Measurements from ENCODE around the gene SLAMF1. TPM values are rescaled to one million over a fixed set of nuclear protein-coding genes. Genes with fewer than 3 reads are reported as not detected.

SLAMF1 gene
- total and polyA plus RNA-seq, 4 donors = 0.09 to 1.1 (median 0.17) TPM

DNA sequence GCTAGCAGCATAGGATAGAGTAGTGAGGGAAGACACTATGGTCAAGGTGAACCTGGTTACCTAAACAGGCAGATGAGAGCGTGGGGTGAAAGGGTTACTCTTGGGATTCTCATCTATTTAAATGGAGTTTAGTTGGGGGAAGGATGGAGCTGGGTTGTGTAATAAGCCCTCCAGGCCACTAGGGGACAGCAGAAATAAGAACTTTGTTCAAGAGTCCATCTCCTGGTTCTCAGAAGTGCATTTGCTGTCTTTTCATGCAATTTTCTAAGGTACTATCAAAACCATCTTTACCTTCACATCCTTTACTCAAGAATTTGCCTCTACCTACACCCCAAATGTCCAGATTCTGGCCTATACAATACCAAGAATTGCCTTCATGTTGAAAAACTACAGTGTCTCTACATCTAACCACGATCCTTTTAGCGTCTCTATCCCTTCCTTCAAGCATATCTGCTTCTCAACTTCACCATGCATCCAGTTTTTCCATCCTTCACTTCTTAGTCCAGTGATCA, 28.0 kb downstream of the SLAMF1 start:
- Histone ChIP-seq H3K9ac (ENCODE audit: low read depth in 1 of 2, low read length in 2 of 2) (no peak overlapping the region), H3K4me1 (ENCODE audit: control insufficient read depth in 4 of 4, insufficient read depth in 4 of 4, low read length in 3 of 4) (no peaks in the 10 kb centered on the region), H3K27ac (ENCODE audit: low read depth in 1 of 2, low read length in 2 of 2) (no peak overlapping the region), H3K36me3 (ENCODE audit: control insufficient read depth in 4 of 4, insufficient read depth in 3 of 4, low read depth in 1 of 4, low read length in 3 of 4) (no peaks in the 10 kb centered on the region), H3K4me3 (ENCODE audit: low read depth in 1 of 3, low read length in 3 of 3) (no peak overlapping the region), H3K9me3 (ENCODE audit: control insufficient read depth in 4 of 4, low read length in 3 of 4) (no peaks in the 10 kb centered on the region), H3K27me3 (ENCODE audit: control insufficient read depth in 4 of 4, insufficient read depth in 4 of 4, low read length in 3 of 4) (no peaks in the 10 kb centered on the region)
- 93% methylated on average over 3 of the region's 3 CpGs for WGBS
- no peak for DNase-seq (ENCODE audit: low spot score)
- TF ChIP-seq RAD21 (IDR thresholded peaks at IDR 0.05) (peak; percentile 19 to 63), TAF1 (conservative IDR thresholded peaks at IDR 0.05) (no peak), HNF4A (conservative IDR thresholded peaks at IDR 0.05) (no peak), GABPA (IDR thresholded peaks at IDR 0.05 in 1 of 2, conservative IDR thresholded peaks at IDR 0.05 in 1 of 2) (no peak), FOXA1 (IDR thresholded peaks at IDR 0.05) (no peak), HNF4G (IDR thresholded peaks at IDR 0.05) (no peak), EGR1 (IDR thresholded peaks at IDR 0.05; ENCODE audit: low read depth in 2 of 2) (no peak)
- TF ChIP-seq, protein P1, sequence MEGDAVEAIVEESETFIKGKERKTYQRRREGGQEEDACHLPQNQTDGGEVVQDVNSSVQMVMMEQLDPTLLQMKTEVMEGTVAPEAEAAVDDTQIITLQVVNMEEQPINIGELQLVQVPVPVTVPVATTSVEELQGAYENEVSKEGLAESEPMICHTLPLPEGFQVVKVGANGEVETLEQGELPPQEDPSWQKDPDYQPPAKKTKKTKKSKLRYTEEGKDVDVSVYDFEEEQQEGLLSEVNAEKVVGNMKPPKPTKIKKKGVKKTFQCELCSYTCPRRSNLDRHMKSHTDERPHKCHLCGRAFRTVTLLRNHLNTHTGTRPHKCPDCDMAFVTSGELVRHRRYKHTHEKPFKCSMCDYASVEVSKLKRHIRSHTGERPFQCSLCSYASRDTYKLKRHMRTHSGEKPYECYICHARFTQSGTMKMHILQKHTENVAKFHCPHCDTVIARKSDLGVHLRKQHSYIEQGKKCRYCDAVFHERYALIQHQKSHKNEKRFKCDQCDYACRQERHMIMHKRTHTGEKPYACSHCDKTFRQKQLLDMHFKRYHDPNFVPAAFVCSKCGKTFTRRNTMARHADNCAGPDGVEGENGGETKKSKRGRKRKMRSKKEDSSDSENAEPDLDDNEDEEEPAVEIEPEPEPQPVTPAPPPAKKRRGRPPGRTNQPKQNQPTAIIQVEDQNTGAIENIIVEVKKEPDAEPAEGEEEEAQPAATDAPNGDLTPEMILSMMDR (IDR thresholded peaks at IDR 0.05; ENCODE audit: low read depth, low read length, missing input control) = peak; percentile 56
- TF ChIP-seq, protein P2, sequence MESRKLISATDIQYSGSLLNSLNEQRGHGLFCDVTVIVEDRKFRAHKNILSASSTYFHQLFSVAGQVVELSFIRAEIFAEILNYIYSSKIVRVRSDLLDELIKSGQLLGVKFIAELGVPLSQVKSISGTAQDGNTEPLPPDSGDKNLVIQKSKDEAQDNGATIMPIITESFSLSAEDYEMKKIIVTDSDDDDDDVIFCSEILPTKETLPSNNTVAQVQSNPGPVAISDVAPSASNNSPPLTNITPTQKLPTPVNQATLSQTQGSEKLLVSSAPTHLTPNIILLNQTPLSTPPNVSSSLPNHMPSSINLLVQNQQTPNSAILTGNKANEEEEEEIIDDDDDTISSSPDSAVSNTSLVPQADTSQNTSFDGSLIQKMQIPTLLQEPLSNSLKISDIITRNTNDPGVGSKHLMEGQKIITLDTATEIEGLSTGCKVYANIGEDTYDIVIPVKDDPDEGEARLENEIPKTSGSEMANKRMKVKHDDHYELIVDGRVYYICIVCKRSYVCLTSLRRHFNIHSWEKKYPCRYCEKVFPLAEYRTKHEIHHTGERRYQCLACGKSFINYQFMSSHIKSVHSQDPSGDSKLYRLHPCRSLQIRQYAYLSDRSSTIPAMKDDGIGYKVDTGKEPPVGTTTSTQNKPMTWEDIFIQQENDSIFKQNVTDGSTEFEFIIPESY (IDR thresholded peaks at IDR 0.05) = no peak

DNA sequence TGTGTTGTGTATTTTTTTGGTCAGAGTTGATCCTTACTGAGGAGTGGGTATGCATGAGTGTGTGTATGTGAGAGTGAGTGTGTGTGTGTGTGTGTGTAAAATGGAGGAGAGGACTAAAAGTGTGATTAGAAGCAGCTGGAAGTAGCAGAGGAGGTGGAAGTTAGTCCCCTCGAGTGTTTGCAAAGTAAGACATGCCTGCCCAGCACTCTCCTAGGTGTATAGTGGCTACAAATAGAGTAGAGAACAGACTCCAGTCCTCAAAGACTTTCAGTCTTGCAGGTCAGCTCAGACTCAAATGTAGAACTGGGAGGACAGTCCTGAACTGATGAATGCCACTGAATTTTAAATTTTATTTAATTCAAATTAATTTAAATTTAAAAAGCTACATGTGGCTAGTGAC, 28.5 kb downstream of the SLAMF1 start:
- TF ChIP-seq, protein P2 (IDR thresholded peaks at IDR 0.05) = no peak
- TF ChIP-seq GABPA (IDR thresholded peaks at IDR 0.05 in 1 of 2, conservative IDR thresholded peaks at IDR 0.05 in 1 of 2) = no peak
- TF ChIP-seq EGR1 (IDR thresholded peaks at IDR 0.05; ENCODE audit: low read depth in 2 of 2) = no peak
- no peak for TF ChIP-seq YY1 (IDR thresholded peaks at IDR 0.05)
- no peak for TF ChIP-seq RXRA (IDR thresholded peaks at IDR 0.05)
- no peak for TF ChIP-seq JUND (IDR thresholded peaks at IDR 0.05)
- no peak for TF ChIP-seq NR2F2 (IDR thresholded peaks at IDR 0.05)
- TF ChIP-seq, protein P3, sequence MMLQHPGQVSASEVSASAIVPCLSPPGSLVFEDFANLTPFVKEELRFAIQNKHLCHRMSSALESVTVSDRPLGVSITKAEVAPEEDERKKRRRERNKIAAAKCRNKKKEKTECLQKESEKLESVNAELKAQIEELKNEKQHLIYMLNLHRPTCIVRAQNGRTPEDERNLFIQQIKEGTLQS (IDR thresholded peaks at IDR 0.05) = no peak
- WGBS = 78% methylated on average over 1 of the region's 1 CpG
- Histone ChIP-seq H3K27me3 (ENCODE audit: control insufficient read depth in 4 of 4, insufficient read depth in 4 of 4, low read length in 3 of 4) (no peaks in the 10 kb centered on the region), H3K9me3 (ENCODE audit: control insufficient read depth in 4 of 4, low read length in 3 of 4) (no peaks in the 10 kb centered on the region), H3K36me3 (ENCODE audit: control insufficient read depth in 4 of 4, insufficient read depth in 3 of 4, low read depth in 1 of 4, low read length in 3 of 4) (no peaks in the 10 kb centered on the region), H3K9ac (ENCODE audit: low read depth in 1 of 2, low read length in 2 of 2) (no peak overlapping the region), H3K4me3 (ENCODE audit: low read depth in 1 of 3, low read length in 3 of 3) (no peak overlapping the region), H3K4me1 (ENCODE audit: control insufficient read depth in 4 of 4, insufficient read depth in 4 of 4, low read length in 3 of 4) (no peaks in the 10 kb centered on the region), H3K27ac (ENCODE audit: low read depth in 1 of 2, low read length in 2 of 2) (no peak overlapping the region)
- DNase-seq (ENCODE audit: low spot score) = no peak
